NCI-H187 treated with DMSO at 0.1 percent for 48 hours (cell line): ENCODE results near the gene PRPSAP1.
"Not testable (repeated sequence)": the region's sequence is repeated elsewhere in the genome, so short reads cannot be mapped to it uniquely, and the experiment has no call there.

ENCODE experiments used
- DNase-seq: peaks from one replicate; lab custom pipeline; 2025; lab: John Stamatoyannopoulos, UW

The PRPSAP1 gene

GRCh38 chr17:76317535-76317934 lies 36.2 kb downstream of the PRPSAP1 start:
- DNase-seq: no peak

- DNase-seq: no peak
Observed at GRCh38 chr17:76314392-76315227, 39.1 kb downstream of the PRPSAP1 start.

DNA sequence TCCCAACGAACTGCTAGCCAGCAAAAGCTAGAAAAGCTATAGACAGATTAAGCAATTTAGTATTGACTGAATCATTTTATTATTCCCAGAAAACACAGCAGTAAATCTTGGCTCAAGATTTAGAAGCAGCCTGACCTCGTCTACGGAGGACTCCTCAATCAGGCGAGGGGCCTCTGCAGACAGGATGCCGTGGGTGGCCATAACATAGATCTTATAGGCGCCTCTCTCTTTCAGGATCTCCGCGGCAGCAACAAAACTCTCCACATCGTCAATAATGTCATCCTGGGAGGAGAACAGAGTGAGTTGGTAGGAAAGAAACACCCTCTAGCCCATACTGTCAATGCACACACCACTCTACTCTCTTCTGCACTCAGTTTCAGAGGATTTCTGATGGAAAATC lies 41.0 kb downstream of the PRPSAP1 start:
- no peak for DNase-seq

GRCh38 chr17:76309461-76309860 lies 44.3 kb downstream of the PRPSAP1 start:
- no peak for DNase-seq

GRCh38 chr17:76307966-76308338 lies 45.8 kb downstream of the PRPSAP1 start, which contains the start of gene QRICH2:
Gene QRICH2 (minus strand): TSS chr17:76308276. CDS start chr17:76307998, 278 bp downstream.
- DNase-seq: no peak

DNA sequence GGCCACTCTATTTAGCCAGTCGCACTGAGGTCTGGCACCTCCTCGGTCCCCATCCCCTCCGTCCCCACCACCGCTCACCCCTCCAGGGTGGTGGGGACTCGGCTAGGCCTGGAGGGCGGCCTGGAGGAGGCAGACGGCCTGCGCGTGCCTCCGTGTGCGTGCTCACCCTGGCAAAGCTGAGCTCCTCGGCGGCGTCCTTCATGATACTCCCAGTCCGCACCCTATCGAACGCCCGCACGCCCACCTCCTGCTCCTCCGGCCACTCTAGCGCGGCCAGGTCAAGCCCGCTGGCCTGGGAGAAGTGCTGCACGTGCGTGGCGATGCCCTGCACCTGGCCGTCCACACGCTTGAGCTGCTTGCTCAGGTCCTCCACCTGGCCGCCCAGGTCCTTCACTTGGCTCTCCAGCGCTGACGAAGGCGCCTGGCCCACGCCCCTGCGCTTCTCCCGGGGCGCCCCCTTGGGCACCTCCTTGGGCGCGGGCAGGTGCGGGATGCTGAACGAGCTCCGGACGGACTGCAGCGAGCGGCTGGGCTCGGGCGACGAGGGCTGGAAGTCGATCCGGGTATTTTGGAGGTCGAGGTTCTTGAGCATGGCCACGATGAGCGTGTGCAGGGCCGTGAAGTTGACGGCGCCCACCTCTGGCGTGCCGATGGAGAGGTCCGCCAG lies 46.3 kb downstream of the PRPSAP1 start:
- DNase-seq: no peak

DNA sequence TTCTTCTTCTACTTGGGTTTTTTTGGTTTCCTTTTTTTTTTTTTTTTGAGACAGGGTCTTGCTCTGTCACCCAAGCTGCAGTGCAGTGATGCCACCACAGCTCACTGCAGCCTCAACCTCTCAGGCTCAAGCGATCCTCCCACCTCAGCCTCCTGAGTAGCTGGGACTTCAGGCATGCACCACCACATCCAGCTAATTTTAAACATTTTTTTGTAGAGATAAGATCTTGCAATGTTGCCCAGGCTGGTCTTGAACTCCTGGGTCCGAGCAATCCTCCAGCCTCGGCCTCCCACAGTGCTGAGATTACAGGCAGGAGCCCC lies 48.6 kb downstream of the PRPSAP1 start:
- DNase-seq: not testable (repeated sequence)

DNA sequence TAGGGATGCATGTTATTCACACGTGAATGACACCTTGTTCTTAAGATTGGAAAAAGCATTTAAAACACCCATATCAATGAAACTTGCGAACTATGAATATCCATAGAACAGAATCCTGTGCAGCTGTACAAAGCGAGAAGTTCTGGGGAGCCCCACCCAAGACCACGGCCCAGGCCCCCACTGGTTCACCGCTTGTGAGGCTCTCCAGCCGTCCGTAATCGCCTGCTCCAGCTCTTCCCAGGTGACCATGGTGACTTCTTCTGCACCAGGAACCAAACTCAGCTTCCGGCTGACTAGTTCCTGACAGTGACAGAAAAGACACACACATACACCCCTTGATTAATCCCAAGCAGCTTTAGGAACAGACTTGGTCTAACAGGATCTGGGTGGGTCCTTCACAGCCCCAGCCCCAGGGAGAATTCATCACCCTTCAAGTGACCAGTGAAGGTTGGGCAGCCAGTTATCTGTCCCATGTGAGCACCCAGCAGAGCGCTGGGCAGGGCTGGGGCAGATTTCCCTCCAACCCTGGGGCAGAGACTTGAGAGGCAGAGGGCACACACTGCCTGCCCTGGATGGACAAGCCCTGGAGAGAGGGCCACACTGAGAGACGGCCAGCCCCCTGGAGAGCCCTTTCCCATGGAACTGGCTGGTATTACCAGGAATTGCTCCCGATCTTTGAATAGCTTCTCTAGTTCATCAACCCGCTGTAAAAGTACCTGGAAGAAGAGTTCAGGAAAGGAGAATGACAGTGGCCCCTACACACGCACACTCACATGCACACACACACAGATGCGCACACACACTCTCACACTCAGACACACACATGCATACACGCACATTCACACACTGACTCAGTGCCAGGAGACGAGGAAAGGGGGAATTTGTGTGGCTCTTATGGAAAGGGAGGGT lies 49.2 kb downstream of the PRPSAP1 start:
- DNase-seq: no peak

- no peak for DNase-seq
Observed at GRCh38 chr17:76297436-76297835, 56.3 kb downstream of the PRPSAP1 start.

DNA sequence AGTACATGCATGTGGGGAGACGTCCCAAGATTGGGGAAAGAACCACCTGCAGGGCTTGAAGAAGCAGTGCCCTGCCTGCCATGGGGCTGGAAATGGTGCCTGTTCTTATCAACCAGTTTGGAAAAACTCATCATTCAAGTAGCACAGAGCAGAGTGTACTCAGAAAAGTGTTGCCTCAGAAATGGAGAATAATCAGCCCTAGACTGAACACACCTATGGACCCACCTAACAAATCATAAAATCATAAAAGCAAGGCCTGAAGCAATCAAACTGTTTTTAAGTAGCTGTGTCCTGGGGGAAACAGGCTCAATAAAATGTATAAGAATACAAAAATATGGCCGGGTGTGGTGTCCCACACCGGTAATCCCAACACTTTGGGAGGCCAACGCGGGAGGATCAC lies 56.8 kb downstream of the PRPSAP1 start:
- no peak for DNase-seq

GRCh38 chr17:76296186-76296585 lies 57.5 kb downstream of the PRPSAP1 start:
- no peak for DNase-seq

DNA sequence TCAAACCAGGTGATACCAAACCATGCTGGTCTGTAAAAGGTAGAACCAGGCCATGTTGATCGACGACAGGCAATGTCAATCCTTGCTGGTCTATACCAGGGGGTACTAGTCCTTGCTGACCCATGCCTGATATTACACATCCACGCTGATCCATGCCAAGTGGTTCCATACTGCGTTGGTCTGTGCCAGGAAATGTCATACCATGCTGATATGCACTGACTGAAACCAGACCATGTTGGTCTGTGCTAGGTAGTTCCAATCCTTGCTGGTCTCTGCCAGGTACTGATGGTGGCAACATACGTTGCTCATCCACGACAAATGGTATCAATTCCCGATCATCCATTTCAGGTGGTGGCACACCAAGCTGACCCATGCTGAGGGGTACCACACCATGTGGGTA lies 60.6 kb downstream of the PRPSAP1 start:
- DNase-seq: no peak

DNA sequence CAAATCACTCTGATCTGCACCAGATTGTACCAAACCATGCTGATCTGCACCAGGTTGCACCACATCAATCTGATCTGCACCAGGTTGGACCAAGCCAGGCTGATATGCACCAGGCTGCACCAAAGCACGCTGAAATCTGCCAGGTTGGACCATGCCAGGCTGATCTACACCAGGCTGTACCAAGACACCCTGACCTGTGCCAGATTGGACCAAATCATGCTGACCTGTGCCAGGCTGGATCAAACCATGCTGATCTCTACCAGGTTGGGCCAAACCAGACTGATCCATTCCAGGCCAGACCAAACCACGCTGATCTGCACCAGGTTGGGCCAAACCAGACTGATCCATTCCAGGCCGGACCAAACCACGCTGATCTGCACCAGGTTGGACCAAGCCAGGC lies 61.1 kb downstream of the PRPSAP1 start:
- DNase-seq: no peak

- DNase-seq: no peak
Observed at GRCh38 chr17:76281573-76282371, 71.9 kb downstream of the PRPSAP1 start.

DNA sequence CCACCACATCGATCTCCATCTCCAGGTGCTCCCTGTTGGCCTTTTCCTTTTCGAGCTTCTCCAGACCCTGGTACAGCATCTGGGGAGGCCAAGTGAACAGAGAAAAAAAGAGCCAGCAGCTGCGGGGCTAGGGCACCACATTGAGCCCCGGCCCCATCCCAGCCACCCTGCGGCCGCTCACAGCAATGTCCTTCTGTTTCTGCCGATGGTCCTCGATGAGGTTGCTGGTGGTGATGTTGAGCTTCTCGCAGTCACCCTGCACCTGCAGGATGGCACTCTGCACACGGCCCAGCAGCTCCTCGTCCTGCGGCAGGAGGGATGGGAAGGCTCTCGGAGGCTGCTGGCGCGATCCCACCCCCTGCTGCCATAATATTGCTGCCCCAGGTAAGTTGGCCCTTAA lies 73.1 kb downstream of the PRPSAP1 start:
- no peak for DNase-seq

DNA sequence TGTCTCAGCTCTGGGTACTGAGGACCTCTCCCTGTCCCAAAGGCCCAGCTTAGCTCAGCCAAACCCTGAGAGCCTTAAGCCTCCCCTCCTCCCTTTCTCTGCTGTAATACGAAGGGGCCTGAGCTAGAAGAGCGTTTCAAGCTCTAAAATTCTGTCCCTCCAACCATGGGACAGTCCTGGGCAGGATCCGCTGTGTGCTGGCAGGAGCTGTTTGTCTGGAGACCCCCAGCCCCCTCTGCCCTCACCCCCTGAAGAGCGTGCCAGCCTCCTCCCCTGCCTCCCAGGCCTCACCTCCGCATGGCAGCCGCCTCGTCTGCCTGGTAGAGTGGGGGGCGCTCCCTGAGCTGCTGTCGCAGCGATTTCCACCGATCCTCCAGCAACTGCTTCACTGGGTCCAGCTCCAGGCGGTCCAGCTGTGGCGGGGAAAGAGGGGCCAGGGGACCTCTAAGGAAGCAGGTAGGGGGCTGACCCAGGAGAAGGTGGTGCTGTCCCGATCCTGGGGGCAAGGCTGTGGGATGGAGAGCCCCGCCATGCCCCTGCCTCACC lies 73.9 kb downstream of the PRPSAP1 start:
- DNase-seq: no peak

- no peak for DNase-seq
Observed at GRCh38 chr17:76278952-76279741, 74.6 kb downstream of the PRPSAP1 start.

DNA sequence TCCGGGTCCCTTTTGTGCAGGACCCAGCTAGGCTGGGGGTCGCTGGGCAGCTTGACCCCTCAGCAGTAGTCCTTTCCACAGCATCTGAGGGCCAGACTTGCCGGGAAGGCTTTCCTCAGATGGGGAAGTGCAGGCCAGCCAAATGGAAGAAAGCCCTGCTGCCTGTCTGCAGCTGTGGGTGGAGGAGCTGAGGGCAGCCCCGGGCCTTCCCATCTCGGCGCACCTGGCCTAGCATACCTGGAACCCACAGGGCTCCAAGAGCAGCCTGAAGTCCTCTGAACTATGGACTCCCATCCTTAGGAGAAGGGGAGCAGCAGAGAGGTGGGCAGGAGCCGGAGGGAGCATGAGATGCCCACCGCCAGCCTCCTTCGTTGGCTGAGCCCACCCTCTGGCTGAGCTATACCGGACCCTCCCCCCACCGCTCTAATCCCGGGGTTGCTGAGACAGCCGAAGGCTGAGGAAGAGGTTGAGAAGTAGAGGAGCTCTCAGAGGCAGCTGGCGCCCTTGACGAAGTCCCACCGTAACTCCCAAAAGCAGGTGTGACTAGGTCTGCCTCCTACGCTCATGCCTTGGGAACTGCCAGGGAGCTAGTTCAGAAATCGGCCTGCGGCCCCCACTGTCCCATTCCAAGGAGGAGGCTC lies 75.3 kb downstream of the PRPSAP1 start:
- DNase-seq: no peak

DNA sequence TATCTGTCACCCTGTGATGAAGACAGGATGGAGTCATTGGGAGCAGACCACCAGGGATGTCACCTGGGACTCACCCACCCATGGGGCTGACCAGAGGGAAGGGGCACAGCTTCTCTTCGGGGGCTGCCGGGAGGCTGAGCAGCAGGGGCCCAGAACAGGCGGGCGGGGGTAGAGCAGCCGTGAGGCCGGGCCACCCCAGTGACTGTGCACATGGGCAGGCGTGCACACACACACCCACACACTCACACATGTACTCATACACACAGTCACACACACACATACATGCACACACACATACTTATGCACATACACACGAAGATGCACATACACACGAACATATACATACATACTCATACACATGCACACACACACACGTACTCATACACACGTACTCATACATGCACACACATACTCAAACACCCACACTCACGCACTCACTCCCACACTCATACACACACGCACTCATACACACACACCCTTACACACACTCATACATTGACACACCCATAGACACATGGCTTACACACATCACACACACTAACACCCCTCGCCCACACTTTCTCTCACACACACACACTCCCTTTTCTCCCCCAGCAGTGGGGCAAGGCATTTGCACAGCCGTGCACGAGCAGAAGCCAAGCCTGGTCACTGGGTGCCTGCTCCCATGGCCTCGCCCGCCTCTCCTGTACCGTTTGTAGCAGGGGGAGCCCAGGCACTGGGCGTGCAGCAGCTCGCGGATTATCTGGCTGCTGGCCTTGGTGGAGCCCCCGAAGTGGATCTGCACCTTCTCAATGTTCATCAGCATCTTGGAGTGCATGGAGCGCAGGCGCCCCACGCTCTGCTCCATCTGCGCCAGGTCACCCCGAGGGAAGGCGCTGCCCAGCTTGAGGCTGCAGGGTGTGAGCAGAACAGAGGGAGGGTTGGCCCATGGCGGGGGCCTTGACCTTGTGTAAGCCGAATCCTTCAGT lies 76.1 kb downstream of the PRPSAP1 start:
- no peak for DNase-seq
